HEK293 (cell line): ENCODE measurements around the gene ATCAY.

ENCODE experiments used
- CTCF ChIA-PET: fragments of 350-600 bp; formaldehyde crosslinking; extraction: SDS; loops from one replicate; lab custom pipeline; 2021; ENCODE audit warnings: antibody characterized with exemption; lab: Yijun Ruan, JAX
- POLR2A ChIA-PET: fragments of 300-600 bp; formaldehyde crosslinking; extraction: SDS; loops from one replicate; lab custom pipeline; 2020; ENCODE audit warnings: antibody characterized with exemption, inconsistent platforms; lab: Yijun Ruan, JAX
- H3K27ac ChIP-seq: fragments of 200-500 bp; sonication (Bioruptor generic); 2 replicates; pipeline ENCODE4 v1.5.1; 2014; ENCODE audit warnings: low read depth, low read length, control low read depth, inconsistent platforms; ENCODE audit errors: extremely low read depth
- H3K36me3 ChIP-seq, 2 experiments: fragments of 200-500 bp in 1 of 2; sonication (Bioruptor generic) in 1 of 2; 1 replicate in 1 of 2; 2 replicates in 1 of 2; pipeline ENCODE4 v1.5.1; 2014 to 2017; ENCODE audit warnings: inconsistent platforms in 2 of 2, low read length in 2 of 2; ENCODE audit not compliant: control insufficient read depth in 2 of 2, insufficient read depth in 1 of 2
- H3K4me1 ChIP-seq: fragments of 200-500 bp; sonication (Bioruptor generic); 2 replicates; pipeline ENCODE4 v1.5.1; 2014; ENCODE audit warnings: mild to moderate bottlenecking, low read length, inconsistent platforms; ENCODE audit not compliant: control insufficient read depth, insufficient read depth
- H3K4me3 ChIP-seq: 2 replicates; pipeline ENCODE4 v1.5.1; 2011; ENCODE audit warnings: low read depth, mild to moderate bottlenecking, control low read depth, low read length, moderate library complexity
- H3K9me3 ChIP-seq: fragments of 200-500 bp; sonication (Bioruptor generic); 2 replicates; pipeline ENCODE4 v1.5.1; 2014; ENCODE audit warnings: low read depth, low read length, inconsistent platforms; ENCODE audit not compliant: control insufficient read depth, insufficient read depth
- EGR2 ChIP-seq: fragments of 450-650 bp; formaldehyde crosslinking; IDR thresholded peaks from 2 replicates; pipeline ENCODE4 v1.5.1; 2016; ENCODE audit warnings: low read depth, missing biosample characterization, missing genetic modification characterization
- GLIS2 ChIP-seq: fragments of 450-650 bp; formaldehyde crosslinking; IDR thresholded peaks from 2 replicates; pipeline ENCODE4 v1.5.1; 2016; ENCODE audit warnings: missing biosample characterization, missing genetic modification characterization
- KLF8 ChIP-seq: fragments of 450-650 bp; formaldehyde crosslinking; IDR thresholded peaks from 2 replicates; pipeline ENCODE4 v1.5.1; 2016; ENCODE audit warnings: missing biosample characterization, missing genetic modification characterization
- MYNN ChIP-seq: fragments of 450-650 bp; formaldehyde crosslinking; IDR thresholded peaks from 2 replicates; pipeline ENCODE4 v1.5.1; 2016; ENCODE audit warnings: missing biosample characterization, missing genetic modification characterization, borderline replicate concordance
- PRDM1 ChIP-seq: fragments of 450-650 bp; formaldehyde crosslinking; IDR thresholded peaks from 2 replicates; pipeline ENCODE4; 2016; ENCODE audit warnings: missing biosample characterization, missing genetic modification characterization
- SCRT1 ChIP-seq: fragments of 450-650 bp; formaldehyde crosslinking; IDR thresholded peaks from 2 replicates; pipeline ENCODE4 v1.5.1; 2016; ENCODE audit warnings: missing biosample characterization, missing genetic modification characterization, borderline replicate concordance
- SP3 ChIP-seq: fragments of 450-650 bp; formaldehyde crosslinking; IDR thresholded peaks from 2 replicates; pipeline ENCODE4 v1.5.1; 2016; ENCODE audit warnings: missing biosample characterization, missing genetic modification characterization
- ZFHX2 ChIP-seq: fragments of 450-650 bp; formaldehyde crosslinking; conservative IDR thresholded peaks from 2 replicates; pipeline ENCODE4 v1.5.1; 2016; ENCODE audit warnings: missing biosample characterization, missing genetic modification characterization
- ZNF146 ChIP-seq: fragments of 450-650 bp; formaldehyde crosslinking; IDR thresholded peaks from 2 replicates; pipeline ENCODE4 v1.5.1; 2016; ENCODE audit warnings: missing biosample characterization, missing genetic modification characterization
- ZNF366 ChIP-seq: fragments of 450-650 bp; formaldehyde crosslinking; conservative IDR thresholded peaks from 2 replicates; pipeline ENCODE4 v1.5.1; 2016; ENCODE audit warnings: missing biosample characterization, missing genetic modification characterization
- ZNF510 ChIP-seq: fragments of 450-650 bp; formaldehyde crosslinking; IDR thresholded peaks from 2 replicates; pipeline ENCODE4 v1.5.1; 2018; ENCODE audit warnings: mild to moderate bottlenecking, missing genetic modification characterization, missing biosample characterization; ENCODE audit not compliant: insufficient replicate concordance
- ZNF670 ChIP-seq: fragments of 450-650 bp; formaldehyde crosslinking; IDR thresholded peaks from 2 replicates; pipeline ENCODE4 v1.5.1; 2016; ENCODE audit warnings: missing biosample characterization, missing genetic modification characterization, low read depth
- ZNF76 ChIP-seq: fragments of 450-650 bp; formaldehyde crosslinking; IDR thresholded peaks from 2 replicates; pipeline ENCODE4; 2016; ENCODE audit warnings: low read depth, missing biosample characterization, missing genetic modification characterization, borderline replicate concordance
- ZSCAN16 ChIP-seq: fragments of 450-650 bp; formaldehyde crosslinking; IDR thresholded peaks from 2 replicates; pipeline ENCODE4 v1.5.1; 2016; ENCODE audit warnings: missing biosample characterization, missing genetic modification characterization
- TF ChIP-seq, protein P1 (sequence below): fragments of 450-650 bp; formaldehyde crosslinking; IDR thresholded peaks from 2 replicates; pipeline ENCODE4 v1.5.1; 2016; ENCODE audit warnings: missing biosample characterization, missing genetic modification characterization
- TF ChIP-seq, protein P2 (sequence below): fragments of 450-650 bp; formaldehyde crosslinking; IDR thresholded peaks from 2 replicates; pipeline ENCODE4 v1.5.1; 2017; ENCODE audit warnings: missing biosample characterization, mild to moderate bottlenecking, missing genetic modification characterization, moderate library complexity
- TF ChIP-seq, protein P3 (sequence below): fragments of 450-650 bp; formaldehyde crosslinking; IDR thresholded peaks from 2 replicates; pipeline ENCODE4 v1.5.1; 2017; ENCODE audit warnings: missing biosample characterization, missing genetic modification characterization
- TF ChIP-seq, protein P4 (sequence below): fragments of 450-650 bp; formaldehyde crosslinking; IDR thresholded peaks from 2 replicates; pipeline ENCODE4 v1.5.1; 2016; ENCODE audit warnings: missing biosample characterization, missing genetic modification characterization
- TF ChIP-seq, protein P5 (sequence below): fragments of 450-650 bp; IDR thresholded peaks from 2 replicates; pipeline ENCODE4 v1.5.1; 2018; ENCODE audit warnings: missing biosample characterization, missing genetic modification characterization
- TF ChIP-seq, protein P6 (sequence below): fragments of 450-650 bp; formaldehyde crosslinking; IDR thresholded peaks from 2 replicates; pipeline ENCODE4 v1.5.1; 2016; ENCODE audit warnings: missing biosample characterization, missing genetic modification characterization
- TF ChIP-seq, protein P7 (sequence below): fragments of 450-650 bp; formaldehyde crosslinking; IDR thresholded peaks from 2 replicates; pipeline ENCODE4 v1.5.1; 2016; ENCODE audit warnings: missing biosample characterization, missing genetic modification characterization

The ATCAY gene

DNA sequence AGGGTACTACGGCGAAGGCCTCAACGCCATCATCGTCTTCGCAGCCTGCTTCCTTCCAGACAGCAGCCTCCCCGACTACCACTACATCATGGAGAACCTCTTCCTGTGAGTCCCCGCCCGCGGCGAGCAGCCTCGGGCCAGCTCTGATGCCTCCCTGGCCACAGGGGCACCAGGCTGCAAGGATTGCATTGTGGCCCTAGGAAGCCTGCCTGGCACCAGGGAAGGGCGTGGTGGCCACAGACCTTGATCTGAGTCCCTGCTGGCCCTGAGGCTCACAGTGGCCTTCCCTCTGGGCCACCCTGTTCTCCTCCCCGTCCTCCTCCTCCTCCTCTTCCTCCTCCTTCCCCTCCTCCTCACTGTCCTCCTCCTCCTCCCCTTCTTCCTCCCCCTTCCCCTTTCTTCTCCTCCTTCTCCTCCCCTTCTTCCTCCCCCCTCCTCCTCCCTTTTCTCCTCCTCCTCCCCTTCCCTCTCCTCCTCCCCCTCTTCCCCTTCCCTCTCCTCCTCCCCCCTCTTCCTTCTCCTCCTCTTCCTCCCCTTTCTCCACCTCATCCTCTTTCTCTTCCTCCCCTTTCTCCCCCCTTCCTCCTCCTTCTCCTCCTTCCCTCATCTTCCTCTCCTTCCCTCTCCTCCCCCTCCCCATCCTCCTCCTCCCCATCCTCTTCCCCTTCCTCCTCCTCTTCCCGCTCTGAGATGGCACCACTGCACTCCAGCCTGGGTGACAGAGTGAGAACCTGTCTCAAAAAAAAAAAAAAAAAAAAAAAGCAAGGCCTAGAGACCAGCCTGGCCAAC, 28.0 kb downstream of the ATCAY start:
- no peaks in the 10 kb centered on the region for H3K36me3 ChIP-seq
- H3K9me3 ChIP-seq = no peaks in the 10 kb centered on the region
- H3K4me1 ChIP-seq = no peaks in the 10 kb centered on the region
- no peak overlapping the region for H3K4me3 ChIP-seq
- no peak overlapping the region for H3K27ac ChIP-seq
- CTCF ChIA-PET = no interaction called here
- TF ChIP-seq, protein P1, sequence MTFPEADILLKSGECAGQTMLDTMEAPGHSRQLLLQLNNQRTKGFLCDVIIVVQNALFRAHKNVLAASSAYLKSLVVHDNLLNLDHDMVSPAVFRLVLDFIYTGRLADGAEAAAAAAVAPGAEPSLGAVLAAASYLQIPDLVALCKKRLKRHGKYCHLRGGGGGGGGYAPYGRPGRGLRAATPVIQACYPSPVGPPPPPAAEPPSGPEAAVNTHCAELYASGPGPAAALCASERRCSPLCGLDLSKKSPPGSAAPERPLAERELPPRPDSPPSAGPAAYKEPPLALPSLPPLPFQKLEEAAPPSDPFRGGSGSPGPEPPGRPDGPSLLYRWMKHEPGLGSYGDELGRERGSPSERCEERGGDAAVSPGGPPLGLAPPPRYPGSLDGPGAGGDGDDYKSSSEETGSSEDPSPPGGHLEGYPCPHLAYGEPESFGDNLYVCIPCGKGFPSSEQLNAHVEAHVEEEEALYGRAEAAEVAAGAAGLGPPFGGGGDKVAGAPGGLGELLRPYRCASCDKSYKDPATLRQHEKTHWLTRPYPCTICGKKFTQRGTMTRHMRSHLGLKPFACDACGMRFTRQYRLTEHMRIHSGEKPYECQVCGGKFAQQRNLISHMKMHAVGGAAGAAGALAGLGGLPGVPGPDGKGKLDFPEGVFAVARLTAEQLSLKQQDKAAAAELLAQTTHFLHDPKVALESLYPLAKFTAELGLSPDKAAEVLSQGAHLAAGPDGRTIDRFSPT (tag by site-specific recombination) = 0 out of 2 replicates have a peak, but pooled peaks have one; percentile 13
- TF ChIP-seq, protein P2, sequence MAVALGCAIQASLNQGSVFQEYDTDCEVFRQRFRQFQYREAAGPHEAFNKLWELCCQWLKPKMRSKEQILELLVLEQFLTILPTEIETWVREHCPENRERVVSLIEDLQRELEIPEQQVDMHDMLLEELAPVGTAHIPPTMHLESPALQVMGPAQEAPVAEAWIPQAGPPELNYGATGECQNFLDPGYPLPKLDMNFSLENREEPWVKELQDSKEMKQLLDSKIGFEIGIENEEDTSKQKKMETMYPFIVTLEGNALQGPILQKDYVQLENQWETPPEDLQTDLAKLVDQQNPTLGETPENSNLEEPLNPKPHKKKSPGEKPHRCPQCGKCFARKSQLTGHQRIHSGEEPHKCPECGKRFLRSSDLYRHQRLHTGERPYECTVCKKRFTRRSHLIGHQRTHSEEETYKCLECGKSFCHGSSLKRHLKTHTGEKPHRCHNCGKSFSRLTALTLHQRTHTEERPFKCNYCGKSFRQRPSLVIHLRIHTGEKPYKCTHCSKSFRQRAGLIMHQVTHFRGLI = no peak
- TF ChIP-seq ZNF510 (tag by site-specific recombination) = no peak
- peak; percentile 28; the same call in 1 of the 2 replicates for TF ChIP-seq ZNF366
- TF ChIP-seq EGR2 = peak; percentile 93
- peak; percentile 78 for TF ChIP-seq ZFHX2
- TF ChIP-seq, protein P3, sequence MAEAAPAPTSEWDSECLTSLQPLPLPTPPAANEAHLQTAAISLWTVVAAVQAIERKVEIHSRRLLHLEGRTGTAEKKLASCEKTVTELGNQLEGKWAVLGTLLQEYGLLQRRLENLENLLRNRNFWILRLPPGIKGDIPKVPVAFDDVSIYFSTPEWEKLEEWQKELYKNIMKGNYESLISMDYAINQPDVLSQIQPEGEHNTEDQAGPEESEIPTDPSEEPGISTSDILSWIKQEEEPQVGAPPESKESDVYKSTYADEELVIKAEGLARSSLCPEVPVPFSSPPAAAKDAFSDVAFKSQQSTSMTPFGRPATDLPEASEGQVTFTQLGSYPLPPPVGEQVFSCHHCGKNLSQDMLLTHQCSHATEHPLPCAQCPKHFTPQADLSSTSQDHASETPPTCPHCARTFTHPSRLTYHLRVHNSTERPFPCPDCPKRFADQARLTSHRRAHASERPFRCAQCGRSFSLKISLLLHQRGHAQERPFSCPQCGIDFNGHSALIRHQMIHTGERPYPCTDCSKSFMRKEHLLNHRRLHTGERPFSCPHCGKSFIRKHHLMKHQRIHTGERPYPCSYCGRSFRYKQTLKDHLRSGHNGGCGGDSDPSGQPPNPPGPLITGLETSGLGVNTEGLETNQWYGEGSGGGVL (tag by site-specific recombination) = peak; percentile 56; the same call in 1 of the 2 replicates
- TF ChIP-seq GLIS2 (tag by site-specific recombination) = no peak
- TF ChIP-seq, protein P4, sequence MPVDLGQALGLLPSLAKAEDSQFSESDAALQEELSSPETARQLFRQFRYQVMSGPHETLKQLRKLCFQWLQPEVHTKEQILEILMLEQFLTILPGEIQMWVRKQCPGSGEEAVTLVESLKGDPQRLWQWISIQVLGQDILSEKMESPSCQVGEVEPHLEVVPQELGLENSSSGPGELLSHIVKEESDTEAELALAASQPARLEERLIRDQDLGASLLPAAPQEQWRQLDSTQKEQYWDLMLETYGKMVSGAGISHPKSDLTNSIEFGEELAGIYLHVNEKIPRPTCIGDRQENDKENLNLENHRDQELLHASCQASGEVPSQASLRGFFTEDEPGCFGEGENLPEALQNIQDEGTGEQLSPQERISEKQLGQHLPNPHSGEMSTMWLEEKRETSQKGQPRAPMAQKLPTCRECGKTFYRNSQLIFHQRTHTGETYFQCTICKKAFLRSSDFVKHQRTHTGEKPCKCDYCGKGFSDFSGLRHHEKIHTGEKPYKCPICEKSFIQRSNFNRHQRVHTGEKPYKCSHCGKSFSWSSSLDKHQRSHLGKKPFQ (tag by site-specific recombination) = no peak
- TF ChIP-seq, protein P5, sequence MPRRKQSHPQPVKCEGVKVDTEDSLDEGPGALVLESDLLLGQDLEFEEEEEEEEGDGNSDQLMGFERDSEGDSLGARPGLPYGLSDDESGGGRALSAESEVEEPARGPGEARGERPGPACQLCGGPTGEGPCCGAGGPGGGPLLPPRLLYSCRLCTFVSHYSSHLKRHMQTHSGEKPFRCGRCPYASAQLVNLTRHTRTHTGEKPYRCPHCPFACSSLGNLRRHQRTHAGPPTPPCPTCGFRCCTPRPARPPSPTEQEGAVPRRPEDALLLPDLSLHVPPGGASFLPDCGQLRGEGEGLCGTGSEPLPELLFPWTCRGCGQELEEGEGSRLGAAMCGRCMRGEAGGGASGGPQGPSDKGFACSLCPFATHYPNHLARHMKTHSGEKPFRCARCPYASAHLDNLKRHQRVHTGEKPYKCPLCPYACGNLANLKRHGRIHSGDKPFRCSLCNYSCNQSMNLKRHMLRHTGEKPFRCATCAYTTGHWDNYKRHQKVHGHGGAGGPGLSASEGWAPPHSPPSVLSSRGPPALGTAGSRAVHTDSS = peak; percentile 67
- no peak for TF ChIP-seq ZNF670
- TF ChIP-seq SP3 = peak; percentile 71
- POLR2A ChIA-PET = no interaction called here

DNA sequence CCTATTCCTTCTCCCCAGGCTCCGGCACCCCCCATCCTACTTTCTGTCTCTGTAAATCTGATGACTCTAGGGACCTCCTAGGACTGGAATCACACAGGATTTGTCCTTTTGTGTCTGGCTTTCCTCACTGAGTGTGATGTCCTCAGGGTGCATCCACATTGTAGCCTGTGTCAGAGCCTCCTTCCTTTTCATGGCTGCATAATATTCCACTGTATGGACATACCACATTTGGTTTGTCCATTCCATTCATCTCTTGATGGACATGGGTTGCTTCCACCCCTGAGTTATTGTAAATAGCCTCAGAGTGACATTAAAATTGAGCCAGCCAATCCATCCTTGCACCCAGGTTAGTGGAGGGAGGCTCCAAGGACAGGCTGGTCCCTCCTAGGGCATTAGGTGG, 29.6 kb downstream of the ATCAY start:
- ChIA-PET CTCF (no interaction called here), POLR2A (interaction anchor here (0.6 kb wide), 1 partner anchor 23 kb away, joined by 3 read pairs; no protein-coding TSS in a partner anchor)
- H3K27ac ChIP-seq = no peak overlapping the region
- no peaks in the 10 kb centered on the region for H3K4me1 ChIP-seq
- H3K36me3 ChIP-seq = no peaks in the 10 kb centered on the region
- TF ChIP-seq KLF8 = peak; percentile 52; the same call in 1 of the 2 replicates
- no peak for TF ChIP-seq ZSCAN16 (tag by site-specific recombination)
- TF ChIP-seq SCRT1 (tag by site-specific recombination) = no peak
- TF ChIP-seq, protein P6, sequence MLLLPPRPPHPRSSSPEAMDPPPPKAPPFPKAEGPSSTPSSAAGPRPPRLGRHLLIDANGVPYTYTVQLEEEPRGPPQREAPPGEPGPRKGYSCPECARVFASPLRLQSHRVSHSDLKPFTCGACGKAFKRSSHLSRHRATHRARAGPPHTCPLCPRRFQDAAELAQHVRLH (tag by site-specific recombination) = peak; percentile 86
- TF ChIP-seq, protein P7, sequence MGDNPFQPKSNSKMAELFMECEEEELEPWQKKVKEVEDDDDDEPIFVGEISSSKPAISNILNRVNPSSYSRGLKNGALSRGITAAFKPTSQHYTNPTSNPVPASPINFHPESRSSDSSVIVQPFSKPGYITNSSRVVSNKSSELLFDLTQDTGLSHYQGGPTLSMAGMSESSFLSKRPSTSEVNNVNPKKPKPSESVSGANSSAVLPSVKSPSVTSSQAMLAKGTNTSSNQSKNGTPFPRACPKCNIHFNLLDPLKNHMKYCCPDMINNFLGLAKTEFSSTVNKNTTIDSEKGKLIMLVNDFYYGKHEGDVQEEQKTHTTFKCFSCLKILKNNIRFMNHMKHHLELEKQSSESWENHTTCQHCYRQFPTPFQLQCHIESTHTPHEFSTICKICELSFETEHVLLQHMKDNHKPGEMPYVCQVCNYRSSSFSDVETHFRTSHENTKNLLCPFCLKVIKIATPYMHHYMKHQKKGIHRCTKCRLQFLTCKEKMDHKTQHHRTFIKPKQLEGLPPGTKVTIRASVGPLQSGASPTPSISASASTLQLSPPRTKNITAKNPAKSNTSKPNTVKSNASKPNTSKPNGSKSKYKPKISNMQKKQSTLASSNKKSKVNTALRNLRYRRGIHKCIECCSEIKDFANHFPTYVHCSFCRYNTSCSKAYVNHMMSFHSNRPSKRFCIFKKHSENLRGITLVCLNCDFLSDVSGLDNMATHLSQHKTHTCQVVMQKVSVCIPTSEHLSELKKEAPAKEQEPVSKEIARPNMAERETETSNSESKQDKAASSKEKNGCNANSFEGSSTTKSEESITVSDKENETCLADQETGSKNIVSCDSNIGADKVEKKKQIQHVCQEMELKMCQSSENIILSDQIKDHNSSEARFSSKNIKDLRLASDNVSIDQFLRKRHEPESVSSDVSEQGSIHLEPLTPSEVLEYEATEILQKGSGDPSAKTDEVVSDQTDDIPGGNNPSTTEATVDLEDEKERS = peak; percentile 98
- TF ChIP-seq PRDM1 (tag by site-specific recombination) = no peak
- no peak for TF ChIP-seq MYNN
- TF ChIP-seq ZNF146 = peak; percentile 100
- 0 out of 2 replicates have a peak, but pooled peaks have one; percentile 25 for TF ChIP-seq ZNF76 (tag by site-specific recombination)
- H3K4me3 ChIP-seq = no peak overlapping the region
- no peaks in the 10 kb centered on the region for H3K9me3 ChIP-seq
